ENCODE results near the gene COG5. TPM values are rescaled to one million over a fixed set of nuclear protein-coding genes. Genes with fewer than 3 reads are reported as not detected.

The COG5 gene
- total RNA-seq, 1 experiment from 2014 or later: 43.9 TPM

DNA sequence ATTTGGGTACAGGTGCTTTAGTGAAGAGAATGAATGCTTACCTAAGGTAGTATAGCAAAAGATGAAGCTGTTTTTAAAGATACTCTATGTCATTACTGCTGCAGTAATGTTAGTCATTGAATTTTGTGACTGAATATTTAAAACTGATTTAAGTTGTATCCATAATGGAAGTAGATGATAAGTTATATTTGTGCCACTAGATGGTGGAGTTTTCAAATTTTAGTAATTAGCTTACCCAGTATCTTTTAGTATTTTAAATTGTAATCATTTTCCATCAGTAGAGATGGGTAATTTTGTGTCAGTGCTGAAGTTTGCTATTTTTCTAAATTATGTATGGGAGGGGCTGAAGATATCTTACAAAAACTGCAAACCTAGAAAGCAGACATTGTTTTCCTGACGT is 369.7 kb downstream of the COG5 start:
- no peaks in the 10 kb centered on the region for H3K9me3 ChIP-seq
- intact Hi-C loops (cut with micrococcal nuclease; ENCODE audit: unreplicated experiment): no loop called here
- no peak overlapping the region for H3K27ac Mint-ChIP-seq (ENCODE audit: unreplicated experiment)
- BruUV-seq (replicated peaks): no TSS peak
- no peaks in the 10 kb centered on the region for H3K9me3 Mint-ChIP-seq (ENCODE audit: unreplicated experiment)
- no peak overlapping the region for H3K4me3 ChIP-seq (ENCODE audit: low read depth, low read length)
- no peak for DNase-seq
- no peak overlapping the region for H3K4me3 Mint-ChIP-seq (ENCODE audit: unreplicated experiment)
- H3K27me3 ChIP-seq (replicated peaks; ENCODE audit: control insufficient read depth, insufficient read depth, low read length): no peaks in the 10 kb centered on the region
- POLR2A ChIA-PET: interaction anchor here (0.5 kb wide), 1 partner anchor 372 kb away, joined by 8 read pairs; no protein-coding TSS in a partner anchor
- H3K4me1 ChIP-seq: no peaks in the 10 kb centered on the region
- TF ChIP-seq, protein P1, sequence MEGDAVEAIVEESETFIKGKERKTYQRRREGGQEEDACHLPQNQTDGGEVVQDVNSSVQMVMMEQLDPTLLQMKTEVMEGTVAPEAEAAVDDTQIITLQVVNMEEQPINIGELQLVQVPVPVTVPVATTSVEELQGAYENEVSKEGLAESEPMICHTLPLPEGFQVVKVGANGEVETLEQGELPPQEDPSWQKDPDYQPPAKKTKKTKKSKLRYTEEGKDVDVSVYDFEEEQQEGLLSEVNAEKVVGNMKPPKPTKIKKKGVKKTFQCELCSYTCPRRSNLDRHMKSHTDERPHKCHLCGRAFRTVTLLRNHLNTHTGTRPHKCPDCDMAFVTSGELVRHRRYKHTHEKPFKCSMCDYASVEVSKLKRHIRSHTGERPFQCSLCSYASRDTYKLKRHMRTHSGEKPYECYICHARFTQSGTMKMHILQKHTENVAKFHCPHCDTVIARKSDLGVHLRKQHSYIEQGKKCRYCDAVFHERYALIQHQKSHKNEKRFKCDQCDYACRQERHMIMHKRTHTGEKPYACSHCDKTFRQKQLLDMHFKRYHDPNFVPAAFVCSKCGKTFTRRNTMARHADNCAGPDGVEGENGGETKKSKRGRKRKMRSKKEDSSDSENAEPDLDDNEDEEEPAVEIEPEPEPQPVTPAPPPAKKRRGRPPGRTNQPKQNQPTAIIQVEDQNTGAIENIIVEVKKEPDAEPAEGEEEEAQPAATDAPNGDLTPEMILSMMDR (IDR thresholded peaks at IDR 0.05; ENCODE audit: insufficient read depth in 1 of 2, low read depth in 1 of 2, low read length in 1 of 2, severe bottlenecking in 1 of 2, unreplicated experiment in 1 of 2): no peak
- CTCF ChIA-PET: no interaction called here
- peaks cover 17% of the 10 kb centered on the region for H3K36me3 Mint-ChIP-seq (ENCODE audit: insufficient read depth, unreplicated experiment)
- no peaks in the 10 kb centered on the region for H3K4me1 Mint-ChIP-seq (ENCODE audit: low read depth, unreplicated experiment)
- H3K36me3 ChIP-seq (ENCODE audit: control insufficient read depth, insufficient read depth, low read length): peaks cover 2% of the 10 kb centered on the region
- no peaks in the 10 kb centered on the region for H3K27me3 Mint-ChIP-seq (ENCODE audit: insufficient read depth, unreplicated experiment)

DNA sequence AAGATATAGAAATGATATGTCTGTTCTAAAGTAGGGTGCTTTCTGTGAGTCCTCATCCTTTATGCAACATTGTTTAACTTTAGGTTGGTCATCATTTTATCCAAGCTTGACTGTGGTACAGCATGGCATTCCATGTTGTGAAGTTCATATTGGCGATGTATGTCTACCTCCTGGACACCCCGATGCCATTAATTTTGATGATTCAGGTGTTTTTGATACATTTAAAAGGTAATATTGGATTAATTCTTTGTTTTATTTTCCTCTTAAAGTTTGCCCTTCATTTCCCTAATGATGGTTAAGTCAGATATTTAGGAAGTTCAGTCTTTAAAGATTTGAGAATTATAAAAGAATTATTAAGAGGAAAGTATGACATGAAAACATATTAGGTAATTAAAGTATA is 373.6 kb downstream of the COG5 start:
- POLR2A ChIA-PET: no interaction called here

DNA sequence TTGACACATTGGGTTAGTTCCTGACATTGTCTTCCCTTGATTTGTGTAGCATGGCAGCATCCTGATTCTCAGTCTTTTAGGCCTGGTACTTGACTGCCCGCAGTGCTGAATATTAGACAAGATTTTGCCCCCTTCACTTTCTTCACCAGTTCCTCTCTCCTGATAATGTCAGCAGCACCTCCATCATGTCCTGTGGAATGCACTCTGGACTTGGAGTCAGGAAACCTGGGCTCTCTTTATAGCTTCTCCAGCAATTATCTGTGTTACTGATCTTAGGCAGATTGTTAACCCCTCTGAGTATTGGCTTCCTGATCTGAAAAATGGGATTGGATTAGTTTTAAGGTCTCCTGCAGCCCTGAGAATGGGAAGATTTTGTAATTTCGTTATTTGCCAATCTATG is 375.9 kb downstream of the COG5 start:
- H3K4me1 ChIP-seq: no peaks in the 10 kb centered on the region
- Mint-ChIP-seq H3K27me3 (ENCODE audit: insufficient read depth, unreplicated experiment) (no peaks in the 10 kb centered on the region), H3K36me3 (ENCODE audit: insufficient read depth, unreplicated experiment) (peaks cover 31% of the 10 kb centered on the region), H3K4me1 (ENCODE audit: low read depth, unreplicated experiment) (no peaks in the 10 kb centered on the region), H3K9me3 (ENCODE audit: unreplicated experiment) (no peaks in the 10 kb centered on the region), H3K4me3 (ENCODE audit: unreplicated experiment) (no peak overlapping the region), H3K27ac (ENCODE audit: unreplicated experiment) (no peak overlapping the region)
- no peaks in the 10 kb centered on the region for H3K27me3 ChIP-seq (replicated peaks; ENCODE audit: control insufficient read depth, insufficient read depth, low read length)
- DNase-seq: no peak
- POLR2A ChIA-PET: no interaction called here
- intact Hi-C loops (cut with micrococcal nuclease; ENCODE audit: unreplicated experiment): no loop called here
- TF ChIP-seq, protein P1 (IDR thresholded peaks at IDR 0.05; ENCODE audit: insufficient read depth in 1 of 2, low read depth in 1 of 2, low read length in 1 of 2, severe bottlenecking in 1 of 2, unreplicated experiment in 1 of 2): no peak
- no peaks in the 10 kb centered on the region for H3K9me3 ChIP-seq
- CTCF ChIA-PET: no interaction called here
- BruUV-seq (replicated peaks): no TSS peak
- peaks cover 2% of the 10 kb centered on the region; the same call in 1 of the 2 replicates for H3K36me3 ChIP-seq (ENCODE audit: control insufficient read depth, insufficient read depth, low read length)
- no peak overlapping the region for H3K4me3 ChIP-seq (ENCODE audit: low read depth, low read length)

More for the DNA sequence above, 373.6 kb downstream of the COG5 start:
- H3K27me3 ChIP-seq (replicated peaks; ENCODE audit: control insufficient read depth, insufficient read depth, low read length): no peaks in the 10 kb centered on the region
- no peak for DNase-seq
- H3K9me3 ChIP-seq: no peaks in the 10 kb centered on the region
- Mint-ChIP-seq H3K27me3 (ENCODE audit: insufficient read depth, unreplicated experiment) (no peaks in the 10 kb centered on the region), H3K27ac (ENCODE audit: unreplicated experiment) (no peak overlapping the region), H3K36me3 (ENCODE audit: insufficient read depth, unreplicated experiment) (peaks cover 33% of the 10 kb centered on the region), H3K4me3 (ENCODE audit: unreplicated experiment) (no peak overlapping the region), H3K4me1 (ENCODE audit: low read depth, unreplicated experiment) (no peaks in the 10 kb centered on the region), H3K9me3 (ENCODE audit: unreplicated experiment) (no peaks in the 10 kb centered on the region)
- no TSS peak for BruUV-seq (replicated peaks)
- intact Hi-C loops (cut with micrococcal nuclease; ENCODE audit: unreplicated experiment): no loop called here
- TF ChIP-seq, protein P1 (IDR thresholded peaks at IDR 0.05; ENCODE audit: insufficient read depth in 1 of 2, low read depth in 1 of 2, low read length in 1 of 2, severe bottlenecking in 1 of 2, unreplicated experiment in 1 of 2): no peak
- CTCF ChIA-PET: no interaction called here
- H3K4me1 ChIP-seq: no peaks in the 10 kb centered on the region
- peaks cover 2% of the 10 kb centered on the region; the same call in 1 of the 2 replicates for H3K36me3 ChIP-seq (ENCODE audit: control insufficient read depth, insufficient read depth, low read length)
- H3K4me3 ChIP-seq (ENCODE audit: low read depth, low read length): no peak overlapping the region

Data from Caco-2 (cell line).